ENCODE data around the gene LCMT2. TPM values are rescaled to one million over a fixed set of nuclear protein-coding genes. Genes with fewer than 3 reads are reported as not detected.

Gene LCMT2
- total RNA-seq, 4 donors from 2014 or later, result 3.0 to 6.4 (median 3.4) TPM

DNA sequence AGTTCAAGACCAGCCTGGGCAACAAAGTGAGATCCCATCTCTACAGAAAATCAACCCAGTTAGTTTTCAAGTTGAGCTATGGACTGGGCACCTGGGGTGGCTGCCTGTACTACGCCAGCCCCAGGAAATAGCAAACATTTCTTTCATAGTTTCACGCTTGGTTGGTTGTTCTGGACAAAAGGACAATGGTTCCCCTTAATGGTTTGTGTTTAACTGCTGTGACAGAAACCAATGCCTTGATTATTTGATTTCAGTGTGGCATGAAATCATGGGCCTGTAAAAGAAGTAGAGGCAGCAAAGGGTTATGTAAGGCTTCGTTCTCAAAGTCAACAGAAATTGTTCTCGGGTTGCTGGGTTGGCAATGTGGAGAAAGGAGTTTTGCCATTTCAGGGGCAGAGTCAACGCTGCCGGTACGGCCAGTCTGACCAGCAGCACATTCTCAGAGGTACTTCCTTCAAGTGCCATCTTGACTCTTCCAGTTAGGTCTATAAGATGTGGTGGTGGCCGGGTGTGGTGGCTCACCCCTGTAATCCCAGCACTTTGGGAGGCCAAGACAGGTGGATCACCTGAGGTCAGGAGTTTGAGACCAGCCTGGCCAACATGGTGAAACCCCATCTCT is 12.7 kb downstream of the LCMT2 start:
- H3K27me3 ChIP-seq, result peaks cover 5% of the 10 kb centered on the region
- no peak for TF ChIP-seq POLR2A (IDR thresholded peaks at IDR 0.05)
- no peak for TF ChIP-seq POLR2AphosphoS5 (IDR thresholded peaks at IDR 0.05)
- no peak overlapping the region for H3K27ac ChIP-seq
- in situ Hi-C loops (cut with MboI; ENCODE audit: low pct_ligation_motif_present in 1 of 4, low pct_unique_long_range_greater_than_20kb in 1 of 4, low sequenced_read_pairs in 3 of 4) (no loop called here), intact Hi-C loops (cut with DNase I; ENCODE audit: low total_unique reads) (no loop called here)
- no peaks in the 10 kb centered on the region for H3K36me3 ChIP-seq
- WGBS, 2 donors (ENCODE audit: low coverage in 1 of 2), result 80 to 90% methylated on average over 1 to 8 of the region's 8 CpGs
- H3K4me3 ChIP-seq, result no peak overlapping the region
- no peak for DNase-seq
- H3K9me3 ChIP-seq, result no peaks in the 10 kb centered on the region
- no peaks in the 10 kb centered on the region for H3K4me1 ChIP-seq

- no peak for DNase-seq
- Histone ChIP-seq H3K9me3 (no peaks in the 10 kb centered on the region), H3K27me3 (peaks cover 9% of the 10 kb centered on the region), H3K4me1 (no peaks in the 10 kb centered on the region), H3K36me3 (no peaks in the 10 kb centered on the region), H3K4me3 (no peak overlapping the region), H3K27ac (peak overlapping the region in 1 of 4 donors; percentile 21)
- intact Hi-C loops (cut with DNase I; ENCODE audit: low total_unique reads) (no loop called here), in situ Hi-C loops (cut with MboI; ENCODE audit: low pct_ligation_motif_present in 1 of 4, low pct_unique_long_range_greater_than_20kb in 1 of 4, low sequenced_read_pairs in 3 of 4) (no loop called here)
- TF ChIP-seq EP300 (IDR thresholded peaks at IDR 0.05; ENCODE audit: low read depth) (no peak), POLR2A (IDR thresholded peaks at IDR 0.05) (no peak), POLR2AphosphoS5 (IDR thresholded peaks at IDR 0.05) (no peak)
- TF ChIP-seq, protein P1, sequence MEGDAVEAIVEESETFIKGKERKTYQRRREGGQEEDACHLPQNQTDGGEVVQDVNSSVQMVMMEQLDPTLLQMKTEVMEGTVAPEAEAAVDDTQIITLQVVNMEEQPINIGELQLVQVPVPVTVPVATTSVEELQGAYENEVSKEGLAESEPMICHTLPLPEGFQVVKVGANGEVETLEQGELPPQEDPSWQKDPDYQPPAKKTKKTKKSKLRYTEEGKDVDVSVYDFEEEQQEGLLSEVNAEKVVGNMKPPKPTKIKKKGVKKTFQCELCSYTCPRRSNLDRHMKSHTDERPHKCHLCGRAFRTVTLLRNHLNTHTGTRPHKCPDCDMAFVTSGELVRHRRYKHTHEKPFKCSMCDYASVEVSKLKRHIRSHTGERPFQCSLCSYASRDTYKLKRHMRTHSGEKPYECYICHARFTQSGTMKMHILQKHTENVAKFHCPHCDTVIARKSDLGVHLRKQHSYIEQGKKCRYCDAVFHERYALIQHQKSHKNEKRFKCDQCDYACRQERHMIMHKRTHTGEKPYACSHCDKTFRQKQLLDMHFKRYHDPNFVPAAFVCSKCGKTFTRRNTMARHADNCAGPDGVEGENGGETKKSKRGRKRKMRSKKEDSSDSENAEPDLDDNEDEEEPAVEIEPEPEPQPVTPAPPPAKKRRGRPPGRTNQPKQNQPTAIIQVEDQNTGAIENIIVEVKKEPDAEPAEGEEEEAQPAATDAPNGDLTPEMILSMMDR (IDR thresholded peaks at IDR 0.05), result no peak
- 94% methylated on average over 1 of the region's 1 CpG; no CpG with 5 or more reads in 1 of the 2 donors for WGBS, 2 donors (ENCODE audit: low coverage in 1 of 2)
Observed at GRCh38 chr15:43316971-43317346, 13.4 kb downstream of the LCMT2 start.

DNA sequence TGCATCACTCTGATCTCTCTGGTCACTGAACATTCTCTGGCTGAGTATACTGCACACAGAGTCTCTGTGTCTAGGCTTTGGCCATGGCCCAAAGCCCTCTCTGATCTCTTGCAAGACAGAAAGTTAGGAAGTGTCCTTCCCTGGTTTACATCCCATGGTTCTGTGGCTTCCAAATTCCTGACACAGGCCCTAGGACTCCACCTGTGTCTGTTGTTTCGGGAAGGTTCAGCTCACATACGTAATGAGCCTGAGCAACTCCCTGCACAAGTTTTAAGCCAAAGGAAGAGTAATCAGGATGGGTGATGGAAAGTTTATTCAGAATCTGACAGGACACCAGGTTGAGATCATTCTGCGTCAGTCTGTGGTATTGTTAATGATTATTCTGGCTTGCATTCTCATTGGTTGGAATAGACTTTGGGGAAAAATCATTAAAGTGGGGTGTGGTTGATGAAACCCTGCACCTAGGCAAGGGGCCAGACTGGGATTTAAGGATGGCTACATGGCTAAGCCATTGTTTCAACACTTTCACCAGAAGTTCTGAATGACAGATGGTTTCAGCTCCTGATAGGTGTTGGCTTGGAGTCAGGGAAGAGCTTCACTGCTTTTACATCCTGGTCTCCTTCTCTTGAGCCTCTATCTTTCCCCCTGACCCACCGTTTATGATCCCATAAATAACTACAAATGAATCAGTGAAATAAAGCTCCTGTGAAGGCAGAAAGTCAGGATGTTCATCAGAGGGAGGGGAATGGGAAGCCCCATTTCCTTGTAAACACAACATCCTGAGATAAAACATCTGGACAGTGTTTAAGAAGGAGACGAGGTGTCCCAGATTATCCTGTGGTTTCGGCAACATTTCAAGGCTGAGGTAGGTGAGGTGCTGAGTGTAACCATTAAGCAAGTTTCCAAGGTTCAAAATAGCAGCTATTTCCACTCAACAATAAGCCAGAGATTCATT is 14.1 kb downstream of the LCMT2 start:
- TF ChIP-seq POLR2AphosphoS5 (IDR thresholded peaks at IDR 0.05) (peak in 2 of 3 donors; percentile 43 to 51), EP300 (IDR thresholded peaks at IDR 0.05; ENCODE audit: low read depth) (no peak)
- H3K36me3 ChIP-seq, result no peaks in the 10 kb centered on the region
- H3K9me3 ChIP-seq, result no peaks in the 10 kb centered on the region
- peaks cover 9% of the 10 kb centered on the region for H3K27me3 ChIP-seq
- H3K4me1 ChIP-seq, result no peaks in the 10 kb centered on the region
- peak; percentile 15 for DNase-seq
- H3K4me3 ChIP-seq, result no peak overlapping the region
- WGBS, 2 donors (ENCODE audit: low coverage in 1 of 2), result 18 to 55% methylated on average over 3 to 6 of the region's 6 CpGs
- in situ Hi-C loops (cut with MboI; ENCODE audit: low pct_ligation_motif_present in 1 of 4, low pct_unique_long_range_greater_than_20kb in 1 of 4, low sequenced_read_pairs in 3 of 4) (no loop called here), intact Hi-C loops (cut with DNase I; ENCODE audit: low total_unique reads) (no loop called here)
- H3K27ac ChIP-seq, result peak overlapping the region in 1 of 4 donors; percentile 55

- no peaks in the 10 kb centered on the region for H3K36me3 ChIP-seq
- H3K27ac ChIP-seq, result no peak overlapping the region
- H3K27me3 ChIP-seq, result peaks cover 12% of the 10 kb centered on the region
- TF ChIP-seq EP300 (IDR thresholded peaks at IDR 0.05; ENCODE audit: low read depth) (no peak), POLR2AphosphoS5 (IDR thresholded peaks at IDR 0.05) (no peak), POLR2A (IDR thresholded peaks at IDR 0.05) (no peak)
- TF ChIP-seq, protein P1 (IDR thresholded peaks at IDR 0.05), result no peak
- 43 to 52% methylated on average over 2 to 3 of the region's 3 CpGs for WGBS, 2 donors (ENCODE audit: low coverage in 1 of 2)
- in situ Hi-C loops (cut with MboI; ENCODE audit: low pct_ligation_motif_present in 1 of 4, low pct_unique_long_range_greater_than_20kb in 1 of 4, low sequenced_read_pairs in 3 of 4), result no loop called here
- intact Hi-C loops (cut with DNase I; ENCODE audit: low total_unique reads), result no loop called here
- H3K4me3 ChIP-seq, result no peak overlapping the region
- H3K9me3 ChIP-seq, result no peaks in the 10 kb centered on the region
- no peak for DNase-seq
- no peaks in the 10 kb centered on the region for H3K4me1 ChIP-seq
Observed at GRCh38 chr15:43314171-43314570, 16.2 kb downstream of the LCMT2 start.

- in situ Hi-C loops (cut with MboI; ENCODE audit: low pct_ligation_motif_present in 1 of 4, low pct_unique_long_range_greater_than_20kb in 1 of 4, low sequenced_read_pairs in 3 of 4) (no loop called here), intact Hi-C loops (cut with DNase I; ENCODE audit: low total_unique reads) (no loop called here)
- Histone ChIP-seq H3K27ac (no peak overlapping the region), H3K4me1 (no peaks in the 10 kb centered on the region), H3K4me3 (no peak overlapping the region), H3K36me3 (no peaks in the 10 kb centered on the region), H3K9me3 (no peaks in the 10 kb centered on the region), H3K27me3 (peaks cover 26% of the 10 kb centered on the region)
- TF ChIP-seq, protein P1 (IDR thresholded peaks at IDR 0.05), result no peak
- TF ChIP-seq POLR2AphosphoS5 (IDR thresholded peaks at IDR 0.05), result no peak
- TF ChIP-seq EP300 (IDR thresholded peaks at IDR 0.05; ENCODE audit: low read depth), result no peak
- no peak for TF ChIP-seq POLR2A (IDR thresholded peaks at IDR 0.05)
- DNase-seq, result no peak
- WGBS, 2 donors (ENCODE audit: low coverage in 1 of 2), result 58% methylated on average over 4 of the region's 4 CpGs; no CpG with 5 or more reads in 1 of the 2 donors
Observed at GRCh38 chr15:43312378-43312777, 18.0 kb downstream of the LCMT2 start.

All from transverse colon (tissue), 4 donors.